ENCODE results near the gene FREM1.

The FREM1 gene

GRCh38 chr9:14749741-14750211 lies 160.5 kb downstream of the FREM1 start:
- DNase-seq: no peak

- no peak for DNase-seq
Observed at GRCh38 chr9:14748373-14748772, 161.9 kb downstream of the FREM1 start.

- no peak for DNase-seq
Observed at GRCh38 chr9:14747111-14747510, 163.1 kb downstream of the FREM1 start.

DNA sequence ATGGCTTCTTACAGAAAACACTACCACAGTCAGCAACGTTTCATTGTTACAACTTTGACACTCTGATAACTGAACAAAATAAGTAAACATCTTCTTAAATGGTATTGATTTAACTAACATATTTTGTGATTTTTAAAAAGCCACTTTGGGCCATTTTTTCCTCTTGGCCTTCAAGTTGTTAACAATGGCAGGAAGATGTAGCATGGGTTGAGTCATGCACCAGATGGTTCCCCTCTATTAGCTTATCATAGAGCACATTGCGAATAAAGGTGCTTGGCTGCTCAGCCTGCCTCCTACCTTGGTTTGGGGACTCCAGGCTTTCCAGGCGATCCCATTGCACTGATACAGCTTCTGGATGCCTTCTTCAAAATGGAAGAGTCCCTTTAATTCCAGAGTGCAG lies 163.6 kb downstream of the FREM1 start:
- no peak for DNase-seq

DNA sequence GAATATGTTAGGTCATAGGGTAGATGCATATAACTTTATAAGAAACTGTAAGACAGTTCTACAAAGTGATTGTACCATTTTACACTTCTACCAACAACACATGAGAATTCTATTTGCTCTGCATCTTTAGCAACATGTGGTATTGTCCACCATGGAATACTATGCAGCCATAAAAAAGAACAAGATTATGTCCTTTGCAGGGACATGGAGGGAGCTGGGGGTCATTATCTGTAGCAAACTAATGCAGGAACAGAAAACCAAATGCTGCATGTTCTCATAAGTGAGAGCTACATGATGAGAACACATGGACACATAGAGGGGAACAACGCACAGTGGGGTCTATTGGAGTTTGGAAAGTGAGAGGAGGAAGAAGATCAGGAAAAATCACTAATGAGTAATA lies 165.5 kb downstream of the FREM1 start:
- no peak for DNase-seq

DNA sequence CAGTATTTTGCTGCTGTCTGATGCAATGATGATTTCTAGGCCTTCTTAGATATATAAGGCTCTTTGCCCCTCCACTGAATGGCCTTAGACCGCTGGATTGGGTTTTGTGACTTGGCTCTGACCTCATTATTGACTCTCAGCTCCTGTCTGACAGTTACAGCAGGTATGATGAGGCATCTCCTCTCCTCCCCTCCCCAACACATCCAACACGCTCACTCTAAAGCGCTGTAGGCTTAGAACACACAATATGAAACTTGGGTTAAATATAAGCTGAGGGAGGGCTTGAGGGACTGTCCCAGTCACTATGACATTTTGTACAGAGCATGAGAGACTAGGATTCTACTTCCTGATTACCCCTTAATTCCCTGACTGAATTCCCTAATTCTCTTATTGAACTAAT lies 168.9 kb downstream of the FREM1 start:
- no peak for DNase-seq

DNA sequence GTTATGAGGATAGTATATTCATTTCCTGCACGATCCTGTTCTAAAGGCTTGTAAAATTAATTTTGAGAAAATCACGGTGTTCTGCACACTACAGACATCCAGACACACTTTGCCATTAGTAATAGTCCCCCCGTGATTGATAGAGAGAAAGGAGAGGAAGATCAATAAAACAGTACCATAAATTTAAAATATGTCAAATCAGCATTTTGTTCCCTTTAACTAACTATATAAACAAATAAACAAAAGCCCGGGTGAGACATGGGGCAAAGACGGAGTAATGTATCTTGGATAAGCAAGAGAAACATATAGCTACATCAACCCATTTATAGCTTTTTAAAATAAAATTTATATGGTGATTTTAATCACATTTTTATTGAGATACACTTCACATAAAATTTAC lies 177.1 kb downstream of the FREM1 start:
- no peak for DNase-seq

DNA sequence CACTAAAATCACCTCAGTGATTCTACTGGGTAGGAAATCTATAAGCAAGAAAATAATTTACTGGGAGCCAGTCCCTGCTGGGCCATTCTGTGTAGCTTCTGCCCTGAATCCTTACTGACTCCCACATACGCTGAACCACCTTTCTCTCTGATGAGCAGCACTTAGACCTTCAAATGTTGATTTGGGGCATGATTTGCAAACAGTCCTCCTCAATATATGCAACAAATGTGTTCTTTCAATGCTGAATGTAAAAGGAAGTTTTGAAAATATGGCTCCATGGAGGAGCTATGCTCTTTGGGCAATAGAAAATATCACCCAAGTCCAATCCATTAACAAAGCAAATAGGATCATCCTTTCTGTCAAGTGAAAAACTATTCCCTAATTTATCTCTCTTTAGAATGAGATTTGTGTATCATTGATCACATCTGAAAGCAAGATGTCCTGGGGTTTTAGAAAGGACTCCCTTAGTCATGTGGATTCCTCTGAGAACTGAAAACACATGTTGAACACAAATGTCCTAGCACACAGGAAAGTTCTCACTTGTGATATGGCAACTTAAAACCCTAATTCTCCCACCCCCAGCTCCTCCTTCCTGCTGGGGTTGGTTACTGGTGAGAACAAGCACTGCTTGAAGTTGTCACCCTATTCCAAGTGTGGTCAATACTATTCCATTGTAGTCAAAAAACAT lies 178.8 kb downstream of the FREM1 start:
- DNase-seq: no peak

DNA sequence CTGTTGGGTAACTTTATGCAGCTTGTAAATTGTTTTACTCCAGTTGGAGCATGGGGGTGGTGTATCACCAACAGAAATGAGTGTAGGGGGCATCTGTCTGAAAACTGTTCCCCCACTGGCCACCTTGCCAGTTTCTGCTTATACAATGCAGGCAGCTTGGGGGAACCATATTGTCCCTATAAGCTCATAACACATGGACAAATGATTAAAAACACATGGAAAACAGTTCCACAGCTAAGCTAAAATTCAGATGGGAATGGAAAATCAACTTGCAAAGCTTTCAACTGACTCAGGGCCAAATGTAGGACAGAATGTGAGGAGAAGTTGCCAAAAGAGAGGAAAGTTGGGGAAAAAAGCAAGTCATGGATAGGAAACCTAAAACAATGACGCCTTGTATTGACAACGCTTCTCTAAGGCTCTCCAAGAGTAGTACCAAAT lies 179.7 kb downstream of the FREM1 start:
- no peak for DNase-seq

GRCh38 chr9:14723301-14723700 lies 186.9 kb downstream of the FREM1 start:
- DNase-seq: no peak

DNA sequence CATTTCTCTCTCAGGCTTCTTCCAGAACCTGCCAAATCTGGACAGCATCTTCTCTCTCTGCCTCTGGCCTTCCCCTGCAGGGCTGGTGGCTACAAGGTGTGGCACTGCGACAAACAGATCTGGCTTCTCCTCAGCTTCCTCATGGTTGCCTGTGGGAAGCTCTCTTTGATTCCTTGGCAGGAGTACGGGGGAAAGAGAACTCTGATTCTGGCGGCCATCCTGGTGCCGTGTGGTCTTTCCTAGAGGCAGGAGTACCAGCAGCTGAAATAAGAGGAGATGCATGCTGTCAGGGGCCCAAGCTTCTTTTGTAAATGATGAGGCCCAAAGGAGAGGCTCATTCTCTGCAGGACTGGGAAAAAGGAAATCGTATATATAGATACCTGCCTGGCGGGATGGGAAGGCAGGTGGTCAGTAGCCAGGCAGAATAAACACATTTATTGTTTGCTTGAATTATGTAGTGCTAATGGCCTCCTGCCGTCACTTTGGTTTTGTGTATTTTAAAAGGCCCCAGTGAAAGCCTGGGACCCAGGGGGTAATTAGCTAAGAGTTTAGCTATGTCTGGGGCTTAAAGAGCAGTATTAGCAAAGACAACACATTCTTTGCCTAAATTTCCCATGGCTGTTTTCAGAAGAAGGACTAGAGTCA lies 187.7 kb downstream of the FREM1 start, which contains the start of gene CER1:
TSS of gene CER1 (minus strand) at position 343 of the 645 bp plus-strand sequence. CDS start at position 282, 61 bp downstream.
- DNase-seq: no peak

DNA sequence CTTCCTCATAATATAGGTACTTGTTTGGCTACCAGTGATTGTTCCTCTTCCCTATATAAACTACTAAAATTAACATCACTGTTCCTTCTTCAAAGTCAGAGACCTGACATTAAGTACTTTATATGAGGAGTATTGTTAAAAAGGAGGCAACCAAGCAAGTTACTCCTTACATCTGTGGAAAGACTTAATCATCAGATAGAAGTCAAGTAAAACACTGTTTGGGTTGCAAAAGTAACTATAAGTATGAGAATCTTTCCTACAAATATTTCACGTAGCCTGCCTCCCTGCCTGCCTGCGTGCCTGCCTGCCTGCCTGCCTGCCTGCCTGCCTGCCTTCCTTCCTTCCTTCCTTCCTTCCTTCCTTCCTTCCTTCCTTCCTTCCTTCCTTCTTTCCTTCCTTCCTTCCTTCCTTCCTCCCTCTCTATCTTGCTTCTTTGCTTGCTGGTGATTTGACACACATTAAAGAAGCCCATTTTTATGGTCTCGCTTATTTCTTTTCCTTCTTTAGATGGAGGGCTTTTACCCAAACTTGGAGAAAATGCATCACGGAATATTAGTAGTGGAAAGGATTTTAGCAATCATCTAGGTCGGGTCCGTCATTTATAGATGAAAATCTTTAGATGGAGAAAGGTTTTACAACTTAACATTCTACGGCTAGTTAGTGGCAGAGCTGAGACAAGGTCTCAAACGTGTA lies 190.9 kb downstream of the FREM1 start:
- DNase-seq: no peak

DNA sequence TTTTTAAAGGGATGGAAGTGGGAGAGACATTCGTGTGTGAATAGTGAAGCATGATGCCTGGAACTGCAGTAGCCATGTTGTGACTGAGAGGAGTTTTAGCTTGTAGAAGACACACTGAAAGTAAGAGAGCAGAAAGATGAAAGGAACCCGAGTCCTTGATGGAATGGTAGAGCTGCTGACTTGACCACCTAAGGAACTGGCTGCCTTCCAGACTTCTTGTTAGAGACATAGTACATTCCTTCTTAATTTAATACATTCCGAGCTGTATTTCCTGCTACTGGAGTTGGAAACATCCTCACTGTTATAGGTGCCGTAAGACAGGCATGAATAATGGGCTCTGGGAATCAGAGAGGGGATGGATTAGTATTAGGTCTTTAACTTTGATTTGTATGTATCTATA lies 195.1 kb downstream of the FREM1 start:
- DNase-seq: no peak

DNA sequence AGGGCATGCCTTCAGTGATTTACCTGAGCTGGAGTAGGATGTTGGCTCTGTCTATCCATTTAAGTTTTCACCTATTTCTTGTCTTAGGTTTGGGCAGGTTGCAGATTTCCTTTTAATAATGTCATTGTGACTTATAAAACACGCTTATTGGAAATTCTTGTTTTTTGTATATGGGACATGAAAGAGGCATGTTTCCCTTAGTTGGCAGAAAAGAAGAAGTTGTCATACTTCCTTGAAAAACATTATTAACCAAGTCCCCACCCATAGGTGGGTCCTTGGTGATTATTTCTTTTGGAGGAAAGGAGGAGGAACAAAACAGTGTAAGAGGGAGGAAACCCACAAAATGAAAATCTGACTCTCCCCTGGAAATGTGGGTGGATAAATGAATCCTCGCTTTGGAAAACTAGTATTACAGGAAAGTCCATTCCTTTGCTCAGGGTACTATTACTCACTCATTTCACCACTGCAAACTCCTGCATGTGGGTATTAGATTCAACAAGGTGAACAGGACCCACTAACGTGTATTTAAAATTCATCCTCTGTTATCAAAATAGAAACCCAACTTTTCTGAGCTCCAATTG lies 197.0 kb downstream of the FREM1 start:
- DNase-seq: no peak

DNA sequence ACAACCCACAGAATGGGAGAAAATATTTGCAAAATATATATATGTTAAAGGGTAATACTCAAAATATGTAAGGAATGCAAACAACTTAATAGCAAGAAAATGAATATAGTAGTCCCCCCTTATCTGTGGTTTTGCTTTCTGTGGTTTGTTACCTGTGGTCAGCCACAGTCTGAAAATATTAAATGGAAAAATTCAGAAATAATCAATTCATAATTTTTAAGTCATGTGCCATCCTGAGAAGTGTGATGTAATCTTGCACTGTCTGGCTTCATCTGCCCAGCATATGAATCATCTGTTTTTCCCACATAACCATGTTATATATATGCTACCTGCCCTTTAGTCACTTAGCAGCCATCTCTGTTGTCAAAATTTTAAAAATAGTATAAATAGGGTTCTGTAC lies 199.4 kb downstream of the FREM1 start:
- DNase-seq: no peak

DNA sequence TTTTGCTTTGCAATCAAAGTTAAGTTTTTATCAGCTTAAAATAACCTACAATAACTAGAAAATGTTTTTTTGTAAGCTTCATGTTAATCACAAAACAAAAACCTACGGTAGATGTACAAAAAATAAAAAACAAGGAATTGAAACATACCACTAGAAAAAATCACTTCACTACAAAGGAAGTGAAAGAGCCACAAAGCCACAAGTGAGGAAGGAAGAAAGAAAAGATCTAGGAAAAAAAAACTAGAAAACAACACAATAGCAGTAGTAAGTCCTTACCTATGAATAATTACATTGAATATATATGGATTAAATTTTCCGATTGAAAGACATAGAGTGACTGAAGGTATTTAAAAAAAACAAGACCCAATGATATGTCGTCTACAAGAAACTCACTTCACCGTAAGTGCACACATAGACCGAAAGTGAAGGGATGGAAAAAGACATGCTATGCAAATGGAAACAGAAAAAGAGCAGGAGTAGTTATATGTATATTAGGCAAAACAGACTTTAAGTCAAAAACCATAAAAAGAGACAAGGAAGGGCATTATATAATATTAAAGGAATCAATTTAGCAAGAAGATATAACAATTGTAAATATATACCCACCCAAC lies 203.6 kb downstream of the FREM1 start:
- DNase-seq: no peak

DNA sequence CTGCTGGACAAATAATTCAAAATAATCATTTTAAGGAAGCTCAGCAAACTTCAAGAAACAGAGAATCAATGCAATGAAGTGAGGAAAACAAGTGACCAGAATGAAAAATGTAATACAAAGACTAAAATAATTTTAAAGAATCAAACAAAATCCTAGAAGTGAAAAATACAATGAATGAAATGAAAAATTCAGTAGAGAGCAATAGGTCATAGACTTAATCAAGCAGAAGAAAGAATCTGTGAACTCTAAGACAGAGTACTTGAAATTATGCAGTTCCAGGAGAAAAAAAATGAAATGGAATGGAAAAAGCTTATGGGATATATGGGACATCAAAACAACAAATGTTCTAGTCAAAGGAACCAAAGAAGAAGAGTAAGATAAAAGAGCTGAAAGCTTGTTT lies 205.1 kb downstream of the FREM1 start:
- DNase-seq: no peak

DNA sequence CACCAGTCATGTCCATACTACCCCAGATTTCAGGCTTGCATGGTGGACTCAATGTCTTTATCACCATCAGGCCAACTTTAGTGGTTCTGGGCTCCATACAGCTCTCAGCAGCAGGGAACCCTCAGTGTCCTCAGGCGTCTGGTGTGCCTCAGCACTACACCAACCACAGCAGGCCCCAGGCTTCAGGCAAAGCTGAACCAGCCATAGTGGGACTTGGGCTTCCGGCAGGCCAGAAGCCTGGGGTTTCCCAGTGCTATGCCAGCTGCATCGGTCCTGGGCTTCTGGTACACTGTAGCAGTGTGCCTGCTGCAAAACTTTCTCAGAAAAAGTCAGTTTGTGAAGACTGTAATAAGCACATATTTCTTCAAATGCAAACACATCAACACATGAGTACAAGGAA lies 205.9 kb downstream of the FREM1 start:
- DNase-seq: no peak

DNA sequence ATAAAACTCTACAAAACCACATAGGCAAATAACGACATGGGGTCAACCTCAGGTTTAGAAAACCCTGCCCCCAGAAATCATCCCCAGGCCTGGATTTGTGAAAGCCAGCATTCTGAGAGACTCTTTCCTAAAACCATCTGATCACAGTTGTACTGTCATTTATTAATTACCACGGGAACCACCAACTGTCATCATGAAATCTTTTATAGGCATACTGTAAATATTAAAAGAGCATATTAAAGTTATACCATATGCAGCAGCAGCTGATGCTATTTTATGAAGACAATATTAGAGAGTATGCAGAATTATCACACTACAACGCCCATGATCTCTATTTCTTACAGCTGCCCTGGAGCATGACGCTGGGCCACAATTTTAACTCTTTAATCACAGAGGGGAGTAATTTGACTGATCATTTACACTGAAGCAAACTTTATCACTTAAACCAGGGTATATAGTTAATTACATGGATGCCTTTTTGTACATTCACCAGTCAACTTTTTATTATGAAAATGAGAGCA lies 208.0 kb downstream of the FREM1 start:
- no peak for DNase-seq

DNA sequence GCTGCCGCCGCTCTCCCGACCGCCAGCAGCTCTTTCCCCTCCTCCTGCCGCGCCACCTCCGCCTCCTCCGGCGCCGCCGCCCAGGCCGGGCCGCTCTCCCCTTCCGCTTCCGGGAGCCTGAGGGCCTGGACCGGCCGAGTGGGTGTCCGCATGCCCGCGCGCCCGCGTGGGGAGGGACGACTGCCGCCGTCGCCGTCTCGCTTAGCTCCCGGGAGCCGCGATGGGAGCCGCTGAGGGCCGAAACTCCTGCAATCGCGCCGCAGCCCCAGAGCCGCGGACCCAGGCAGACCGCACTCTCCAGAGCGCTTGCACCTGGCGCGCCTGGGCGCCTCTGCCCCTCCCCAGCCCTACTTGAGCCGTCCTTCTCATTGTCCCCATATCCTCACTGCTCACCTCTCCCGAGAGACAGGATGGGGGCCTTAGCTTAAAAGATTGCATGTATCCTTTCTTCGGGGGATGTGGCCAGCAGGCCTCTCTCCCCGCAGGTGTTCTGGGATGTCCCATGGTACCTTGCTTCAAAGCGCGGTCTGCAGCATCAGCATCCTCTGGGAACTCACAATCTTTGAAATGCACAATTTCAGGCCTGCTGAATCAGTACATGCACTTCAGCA lies 216.9 kb downstream of the FREM1 start, which contains the start of gene ZDHHC21:
TSS of gene ZDHHC21 (minus strand) at position 182 of the 611 bp plus-strand sequence. CDS start 19,092 bp downstream, outside the sequence.
- DNase-seq: peak; percentile 42

DNA sequence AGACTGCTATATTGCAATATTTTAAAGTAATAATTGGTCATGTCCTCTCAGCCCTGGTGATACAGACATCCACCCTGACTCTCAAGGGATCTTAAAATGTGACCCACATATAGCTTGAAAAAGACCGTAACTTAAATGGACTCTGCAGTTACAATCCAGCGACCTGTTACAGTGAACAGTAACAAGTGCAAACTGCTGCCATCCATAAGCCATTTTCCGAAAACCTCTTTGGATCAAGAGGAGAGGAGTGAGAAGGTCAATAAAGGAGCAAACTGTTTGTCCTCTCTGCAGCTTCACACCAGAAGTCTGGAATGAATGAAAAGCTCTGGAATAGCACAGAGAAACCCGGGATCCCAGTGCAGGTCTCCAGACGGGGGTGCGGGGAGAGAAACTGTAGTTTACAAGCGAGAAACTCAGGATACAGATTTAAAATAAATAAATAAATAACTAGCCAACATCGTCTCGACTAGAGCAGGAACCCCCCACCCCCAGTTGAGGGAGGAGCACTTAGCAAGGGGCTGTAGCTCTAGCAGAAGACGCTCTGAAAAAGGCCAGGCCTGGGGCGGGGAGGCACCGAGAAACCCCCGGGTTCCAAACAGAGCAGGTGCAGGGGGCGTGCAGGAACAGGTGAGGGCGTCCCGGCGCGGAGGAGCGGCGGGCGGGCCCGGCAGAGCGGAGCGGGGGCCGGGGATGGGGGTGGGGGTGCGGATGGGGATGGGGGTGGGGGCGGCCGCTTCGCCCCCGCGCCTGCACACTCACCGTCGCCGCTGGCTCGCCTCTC lies 217.6 kb downstream of the FREM1 start:
- DNase-seq: peak; percentile 7

Data from OCI-M1 (cell line).